ENCODE measurements around the gene CABP4.
"Not testable (repeated sequence)": the region's sequence is repeated elsewhere in the genome, so short reads cannot be mapped to it uniquely, and the experiment has no call there.

CABP4 gene

GRCh38 chr11:67453816-67454732 lies 1.1 kb upstream of the CABP4 start:
- DNase-seq (ENCODE audit: low read depth in 1 of 2, low spot score in 1 of 2) = no peak

DNA sequence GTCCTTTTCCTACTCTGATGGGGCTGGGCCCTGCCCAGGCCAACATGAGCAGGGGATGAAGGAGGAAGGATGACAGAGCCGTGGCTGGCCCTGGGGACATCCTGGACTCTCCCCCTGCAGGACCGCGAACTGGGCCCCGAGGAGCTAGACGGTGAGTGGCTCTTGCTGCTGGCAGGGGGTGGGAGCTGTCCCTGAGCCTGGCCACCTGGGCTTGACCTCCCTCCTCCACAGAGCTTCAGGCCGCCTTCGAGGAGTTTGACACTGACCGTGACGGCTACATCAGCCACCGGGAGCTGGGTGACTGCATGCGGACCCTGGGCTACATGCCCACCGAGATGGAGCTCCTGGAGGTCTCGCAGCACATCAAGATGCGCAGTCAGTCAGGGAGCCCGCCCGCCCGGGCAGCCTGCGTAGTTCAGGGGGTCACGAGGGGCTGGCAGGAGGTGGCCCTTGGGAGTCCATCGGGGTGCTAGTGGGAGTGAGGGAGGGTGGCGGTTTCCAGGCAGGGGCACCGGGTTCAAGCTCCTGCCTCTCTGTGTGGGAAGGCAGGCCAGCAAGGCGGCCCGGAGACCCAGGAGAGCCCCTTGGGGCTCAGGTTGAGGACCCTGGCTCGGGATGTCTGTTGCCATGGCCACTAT lies 1.0 kb downstream of the CABP4 start:
- no peak for DNase-seq (ENCODE audit: low read depth in 1 of 2, low spot score in 1 of 2)

DNA sequence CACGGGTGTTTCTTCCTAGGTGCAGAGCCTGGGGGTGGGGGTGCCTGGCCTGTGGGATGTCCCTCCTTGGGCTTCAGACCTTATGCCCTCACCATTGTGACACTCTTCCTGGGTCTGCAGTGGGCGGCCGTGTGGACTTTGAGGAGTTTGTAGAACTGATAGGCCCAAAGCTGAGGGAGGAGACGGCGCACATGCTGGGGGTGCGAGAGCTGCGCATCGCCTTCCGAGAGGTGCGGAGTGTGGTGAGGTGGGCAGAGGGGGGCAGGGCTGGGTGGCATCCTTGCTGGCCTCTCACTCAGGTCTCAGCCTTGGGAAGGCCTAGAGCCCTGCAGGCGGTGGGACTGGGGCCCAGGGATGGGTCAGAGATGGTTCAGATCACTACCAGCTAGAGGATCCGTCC lies 2.3 kb downstream of the CABP4 start:
- DNase-seq (ENCODE audit: low read depth in 1 of 2, low spot score in 1 of 2) = no peak

- DNase-seq (ENCODE audit: low read depth in 1 of 2, low spot score in 1 of 2) = no peak
These were observed 3.1 kb downstream of the CABP4 start for GRCh38 chr11:67458266-67458665.

DNA sequence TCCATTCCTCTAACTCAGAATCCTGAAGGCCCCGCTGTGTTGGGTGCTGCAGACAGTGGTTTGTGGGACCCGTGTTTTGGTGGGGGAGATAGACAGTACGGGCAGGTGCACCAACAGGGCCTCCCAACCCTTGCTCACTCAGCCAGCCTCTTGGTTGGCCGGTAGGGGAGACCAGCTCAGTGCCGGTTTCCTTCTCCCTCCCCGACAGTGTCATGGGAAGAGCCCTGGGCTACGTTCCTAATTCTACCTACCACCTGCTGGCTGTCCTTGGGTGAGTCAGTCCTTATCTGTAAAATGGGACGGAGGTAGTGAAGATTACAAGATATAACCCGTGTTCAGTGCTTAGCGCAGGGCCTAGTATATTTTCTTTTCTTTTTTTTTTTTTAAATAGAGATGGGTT lies 8.0 kb downstream of the CABP4 start:
- no peak for DNase-seq (ENCODE audit: low read depth in 1 of 2, low spot score in 1 of 2)

GRCh38 chr11:67463680-67464410 lies 8.7 kb downstream of the CABP4 start:
- DNase-seq (ENCODE audit: low read depth in 1 of 2, low spot score in 1 of 2) = no peak

DNA sequence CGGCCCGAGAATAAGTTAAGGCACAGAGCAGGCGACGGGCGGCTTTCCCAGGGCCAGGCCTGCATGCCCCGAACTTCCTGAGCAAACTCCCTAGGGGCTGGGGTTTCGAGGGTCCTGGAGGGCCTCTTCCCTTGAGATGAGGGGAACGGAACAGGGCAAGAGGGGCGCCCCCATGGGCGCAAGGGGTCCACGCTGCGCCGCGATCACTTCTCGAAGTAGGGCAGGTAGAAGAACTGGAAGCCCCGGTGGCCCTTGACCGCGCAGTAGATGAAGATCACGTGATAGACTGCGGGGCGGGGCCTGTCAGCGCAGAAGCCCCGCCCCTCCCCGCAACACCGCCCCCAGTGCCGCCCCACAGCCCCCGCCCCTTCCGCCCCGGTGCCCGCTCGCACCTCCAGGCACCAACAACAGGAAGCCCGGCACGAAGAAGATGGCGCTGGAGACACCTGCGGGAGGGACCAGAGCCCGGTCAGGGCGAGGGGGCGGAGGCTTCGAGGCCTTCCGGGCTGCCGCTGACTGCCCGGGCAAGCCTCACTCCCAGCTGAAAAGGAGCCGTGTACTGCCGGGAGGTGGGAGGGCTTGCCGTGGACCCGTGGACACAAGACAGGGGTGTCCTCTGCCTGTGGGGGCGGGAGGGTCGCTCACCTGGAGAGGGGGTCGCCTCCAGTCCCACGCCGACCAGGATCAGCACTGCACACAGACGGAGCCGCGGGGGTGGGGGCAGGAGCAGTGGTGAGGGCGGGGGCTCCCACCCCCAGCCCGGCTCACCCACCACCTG lies 9.4 kb downstream of the CABP4 start:
- peak; percentile 84 to 88 for DNase-seq (ENCODE audit: low read depth in 1 of 2, low spot score in 1 of 2)

GRCh38 chr11:67465189-67465510 lies 10.0 kb downstream of the CABP4 start:
- no peak for DNase-seq (ENCODE audit: low read depth in 1 of 2, low spot score in 1 of 2)

DNA sequence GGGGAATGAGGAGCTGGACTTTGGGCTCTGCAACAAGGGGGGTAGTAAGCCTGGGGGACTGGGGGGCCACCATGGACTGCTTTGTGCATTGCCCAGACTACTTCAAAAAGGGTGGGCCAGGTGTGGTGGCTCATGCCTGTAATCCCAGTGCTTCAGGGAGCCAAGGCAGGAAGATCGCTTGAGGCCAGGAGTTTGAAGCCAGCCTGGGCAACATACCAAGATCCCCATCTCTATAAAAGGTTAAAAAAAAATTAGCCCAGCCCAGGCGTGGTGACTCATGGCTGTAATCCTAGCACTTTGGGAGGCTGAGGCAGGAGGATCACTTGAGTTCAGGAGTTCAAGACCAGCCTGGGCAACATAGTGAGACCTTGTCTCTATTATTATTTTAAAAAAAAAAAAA lies 10.4 kb downstream of the CABP4 start:
- DNase-seq (ENCODE audit: low read depth in 1 of 2, low spot score in 1 of 2) = not testable (repeated sequence)

DNA sequence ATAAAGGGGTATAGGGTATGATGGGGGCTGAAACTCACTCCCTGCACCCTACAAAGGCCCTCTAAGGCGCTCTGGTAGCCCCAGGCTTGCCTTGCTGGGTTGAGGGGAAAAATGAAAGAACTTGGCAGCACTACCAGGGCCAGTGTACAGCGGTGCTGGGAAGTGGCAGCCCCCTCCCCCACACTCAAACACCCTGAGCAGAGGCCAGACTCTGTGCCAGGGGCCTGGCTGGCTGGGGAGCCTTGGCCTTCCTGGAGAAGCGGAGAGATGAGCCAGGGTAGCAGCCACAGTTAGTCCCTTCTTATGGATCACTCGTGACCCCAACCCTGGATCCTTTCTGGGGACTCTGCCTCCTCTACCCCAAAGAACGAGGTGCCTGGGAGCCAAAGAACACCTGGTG lies 11.2 kb downstream of the CABP4 start:
- no peak for DNase-seq (ENCODE audit: low read depth in 1 of 2, low spot score in 1 of 2)

- DNase-seq (ENCODE audit: low read depth in 1 of 2, low spot score in 1 of 2) = no peak
These were observed 12.0 kb downstream of the CABP4 start for GRCh38 chr11:67466962-67467771.

- no peak for DNase-seq (ENCODE audit: low read depth in 1 of 2, low spot score in 1 of 2)
These were observed 12.9 kb downstream of the CABP4 start for GRCh38 chr11:67468056-67468455.

GRCh38 chr11:67468456-67468758 lies 13.3 kb downstream of the CABP4 start:
- no peak for DNase-seq (ENCODE audit: low read depth in 1 of 2, low spot score in 1 of 2)

DNA sequence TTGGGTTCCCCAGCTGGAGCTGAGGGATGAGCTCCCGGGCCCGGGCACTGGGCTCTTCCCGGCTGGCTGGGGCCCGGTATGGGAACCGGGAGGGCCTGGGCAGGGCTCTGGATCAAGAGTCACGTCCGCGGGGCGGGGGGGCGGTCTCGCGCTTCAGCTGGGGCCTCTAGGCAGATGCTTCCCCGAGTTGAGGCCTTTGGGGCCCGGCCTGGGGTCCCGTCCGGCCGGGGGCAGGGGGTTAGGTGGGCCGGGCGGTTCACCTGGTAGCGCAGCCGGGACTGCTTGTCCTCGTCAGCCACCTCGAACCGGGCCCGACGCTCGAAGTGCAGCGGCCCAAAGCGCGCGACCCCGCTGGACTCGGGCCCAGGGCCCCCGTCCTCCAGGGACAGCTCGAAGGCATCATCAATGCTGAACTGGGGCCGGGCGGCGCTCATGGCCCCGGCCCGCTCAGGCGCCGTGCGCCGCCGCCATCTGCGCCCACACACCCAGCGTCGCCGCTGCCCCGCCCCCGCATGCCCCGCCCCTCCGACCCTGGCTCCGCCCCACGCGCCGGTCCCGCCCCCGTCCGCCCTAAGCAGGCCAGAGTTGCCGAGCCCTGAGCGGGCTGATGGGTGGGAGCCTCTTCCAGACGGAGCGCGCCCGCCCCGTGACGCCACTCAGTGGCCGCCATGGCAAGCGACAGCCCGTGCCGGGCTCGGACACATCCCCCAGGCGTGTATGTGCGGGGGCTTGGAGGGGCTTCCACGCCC lies 13.8 kb downstream of the CABP4 start, which contains the start of gene TMEM134:
TMEM134 (minus strand) TSS at position 493 of the 749 bp plus-strand sequence; CDS start at position 434, 59 bp downstream.
- DNase-seq (ENCODE audit: low read depth in 1 of 2, low spot score in 1 of 2) = peak; percentile 88 to 91

- DNase-seq (ENCODE audit: low read depth in 1 of 2, low spot score in 1 of 2) = no peak
These were observed 14.3 kb downstream of the CABP4 start for GRCh38 chr11:67469508-67469811.

- no peak for DNase-seq (ENCODE audit: low read depth in 1 of 2, low spot score in 1 of 2)
These were observed 15.3 kb downstream of the CABP4 start for GRCh38 chr11:67470337-67471002.

GRCh38 chr11:67472882-67473281 lies 17.7 kb downstream of the CABP4 start:
- DNase-seq (ENCODE audit: low read depth in 1 of 2, low spot score in 1 of 2) = no peak

DNA sequence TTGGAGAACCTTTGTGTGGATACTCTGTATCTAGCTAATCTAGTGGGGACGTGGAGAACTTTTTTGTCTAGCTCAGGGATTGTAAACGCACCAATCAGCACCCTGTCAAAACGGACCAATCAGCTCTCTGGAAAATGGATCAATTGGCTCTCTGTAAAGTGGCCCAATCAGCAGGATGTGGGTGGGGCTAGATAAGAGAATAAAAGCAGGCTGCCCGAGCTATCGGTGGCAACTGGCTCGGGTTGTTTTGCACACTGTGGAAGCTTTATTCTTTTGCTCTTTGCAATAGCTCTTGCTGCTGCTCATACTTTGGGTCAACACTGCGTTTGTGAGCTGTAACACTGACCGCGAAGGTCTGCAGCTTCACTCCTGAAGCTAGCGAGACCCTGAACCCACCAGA lies 21.5 kb downstream of the CABP4 start:
- not testable (repeated sequence) for DNase-seq (ENCODE audit: low read depth in 1 of 2, low spot score in 1 of 2)

DNA sequence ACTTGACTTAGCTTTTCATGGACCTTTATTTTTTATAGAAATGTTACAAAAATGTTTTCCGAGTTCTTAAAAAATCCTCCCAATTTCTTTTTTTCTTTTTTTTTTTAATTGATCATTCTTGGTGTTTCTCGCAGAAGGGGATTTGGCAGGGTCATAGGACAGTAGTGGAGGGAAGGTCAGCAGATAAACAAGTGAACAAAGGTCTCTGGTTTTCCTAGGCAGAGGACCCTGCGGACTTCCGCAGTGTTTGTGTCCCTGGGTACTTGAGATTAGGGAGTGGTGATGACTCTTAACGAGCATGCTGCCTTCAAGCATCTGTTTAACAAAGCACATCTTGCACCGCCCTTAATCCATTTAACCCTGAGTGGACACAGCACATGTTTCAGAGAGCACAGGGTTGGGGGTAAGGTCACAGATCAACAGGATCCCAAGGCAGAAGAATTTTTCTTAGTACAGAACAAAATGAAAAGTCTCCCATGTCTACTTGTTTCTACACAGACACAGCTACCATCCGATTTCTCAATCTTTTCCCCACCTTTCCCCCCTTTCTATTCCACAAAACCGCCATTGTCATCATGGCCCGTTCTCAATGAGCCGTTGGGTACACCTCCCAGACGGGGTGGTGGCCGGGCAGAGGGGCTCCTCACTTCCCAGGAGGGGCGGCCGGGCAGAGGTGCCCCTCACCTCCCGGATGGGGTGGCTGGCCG lies 22.3 kb downstream of the CABP4 start:
- DNase-seq (ENCODE audit: low read depth in 1 of 2, low spot score in 1 of 2) = not testable (repeated sequence)

All from stimulated activated CD4-positive, alpha-beta T cell treated with anti-CD3 and anti-CD28 coated beads, Interleukin-15, amount 100 ng/mL, for 1 hour (primary cell).